Stimulated activated naive CD4-positive, alpha-beta T cell (primary cell): ENCODE results near the gene FAM237B.
"Not testable (repeated sequence)": the region's sequence is repeated elsewhere in the genome, so short reads cannot be mapped to it uniquely, and the experiment has no call there.

Source experiments
- DNase-seq, 6 experiments: peaks; one replicate each; lab custom pipeline; 2025; lab: John Stamatoyannopoulos, UW

FAM237B gene

GRCh38 chr7:90320801-90321494, at the start of gene FAM237B:
Gene FAM237B (minus strand): TSS chr7:90321304. CDS start chr7:90319748, 1,556 bp downstream.
- DNase-seq, result no peak

- no peak for DNase-seq
Observed at GRCh38 chr7:90351987-90352386, 30.9 kb upstream of the FAM237B start.

DNA sequence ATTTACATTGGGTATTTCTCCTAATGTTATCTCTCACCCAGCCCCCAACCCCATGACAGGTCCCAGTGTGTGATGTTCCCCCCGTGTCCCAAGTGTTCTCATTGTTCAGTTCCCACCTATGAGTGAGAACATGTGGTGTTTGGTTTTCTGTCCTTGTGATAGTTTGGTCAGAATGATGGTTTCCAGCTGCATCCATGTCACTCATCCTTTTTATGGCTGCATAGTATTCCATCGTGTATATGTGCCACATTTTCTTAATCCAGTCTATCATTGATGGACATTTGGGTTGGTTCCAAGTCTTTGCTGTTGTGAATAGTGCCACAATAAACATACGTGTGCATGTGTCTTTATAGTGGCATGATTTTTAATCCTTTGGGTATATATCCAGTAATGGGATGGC, 28.9 kb upstream of the FAM237B start:
- DNase-seq, result not testable (repeated sequence)

DNA sequence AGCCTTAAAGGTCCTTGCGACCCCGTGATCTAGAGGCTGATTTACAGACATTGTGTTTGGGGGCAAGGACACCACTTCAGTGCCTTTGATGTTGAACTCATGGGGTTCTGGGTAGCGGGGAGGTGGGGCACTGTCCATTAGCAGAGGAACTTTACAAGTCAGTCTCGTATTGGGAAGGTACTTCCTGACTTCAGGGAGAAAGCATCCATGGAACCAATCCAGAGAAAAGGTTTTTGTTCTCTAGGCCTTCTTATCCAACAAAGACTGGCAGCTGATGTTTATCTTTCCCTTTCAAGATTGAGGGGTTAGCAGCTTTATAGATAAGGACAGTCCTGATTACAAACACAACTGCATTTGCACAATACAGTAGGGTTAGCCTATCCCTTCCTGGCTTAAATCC, 28.2 kb upstream of the FAM237B start:
- DNase-seq, result no peak

GRCh38 chr7:90347759-90348158, 26.7 kb upstream of the FAM237B start:
- DNase-seq, result no peak

DNA sequence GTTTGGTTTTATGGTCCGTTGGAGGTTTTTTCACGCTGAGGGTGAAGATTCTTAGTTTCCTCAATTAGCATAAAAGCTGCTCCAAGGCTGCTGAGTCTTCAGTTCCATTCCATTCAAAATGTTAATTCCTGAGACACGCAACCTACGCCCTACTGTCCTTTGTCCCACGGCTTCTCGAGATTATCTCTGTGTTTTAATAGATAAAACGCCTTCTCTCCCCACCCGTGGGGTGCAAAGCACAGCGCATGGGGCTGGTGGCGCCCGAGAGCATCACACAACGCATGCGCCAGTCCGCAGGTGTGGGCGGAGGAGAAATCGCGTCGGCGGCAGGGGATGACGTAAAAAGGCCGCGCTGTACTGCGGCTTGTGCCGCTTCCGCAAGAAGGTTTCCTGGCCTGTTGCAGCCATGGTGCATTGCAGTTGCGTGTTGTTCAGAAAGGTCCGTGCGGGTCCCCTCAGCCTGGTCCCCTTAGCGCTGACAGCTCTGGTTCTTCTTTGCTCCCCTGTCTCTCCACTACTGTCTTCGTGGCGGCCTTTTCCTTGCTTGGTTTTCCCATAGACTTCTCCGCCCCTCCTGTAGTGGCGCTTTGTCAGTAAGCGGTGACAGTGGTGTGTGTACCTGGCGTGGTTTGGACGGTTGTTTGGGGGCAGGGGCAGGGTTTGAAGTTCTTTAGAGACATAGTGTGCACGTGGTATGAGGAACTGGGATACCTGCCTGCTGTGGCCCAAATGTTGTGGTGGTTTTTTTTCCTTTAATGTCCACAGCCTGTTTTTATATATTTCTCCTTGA, 25.4 kb upstream of the FAM237B start, which contains the start of gene GTPBP10:
Gene GTPBP10 (plus strand): TSS at position 381 of the 790 bp plus-strand sequence. CDS start 26 bp downstream, at position 407.
- peak; percentile 87 to 95 (median 92) for DNase-seq

DNA sequence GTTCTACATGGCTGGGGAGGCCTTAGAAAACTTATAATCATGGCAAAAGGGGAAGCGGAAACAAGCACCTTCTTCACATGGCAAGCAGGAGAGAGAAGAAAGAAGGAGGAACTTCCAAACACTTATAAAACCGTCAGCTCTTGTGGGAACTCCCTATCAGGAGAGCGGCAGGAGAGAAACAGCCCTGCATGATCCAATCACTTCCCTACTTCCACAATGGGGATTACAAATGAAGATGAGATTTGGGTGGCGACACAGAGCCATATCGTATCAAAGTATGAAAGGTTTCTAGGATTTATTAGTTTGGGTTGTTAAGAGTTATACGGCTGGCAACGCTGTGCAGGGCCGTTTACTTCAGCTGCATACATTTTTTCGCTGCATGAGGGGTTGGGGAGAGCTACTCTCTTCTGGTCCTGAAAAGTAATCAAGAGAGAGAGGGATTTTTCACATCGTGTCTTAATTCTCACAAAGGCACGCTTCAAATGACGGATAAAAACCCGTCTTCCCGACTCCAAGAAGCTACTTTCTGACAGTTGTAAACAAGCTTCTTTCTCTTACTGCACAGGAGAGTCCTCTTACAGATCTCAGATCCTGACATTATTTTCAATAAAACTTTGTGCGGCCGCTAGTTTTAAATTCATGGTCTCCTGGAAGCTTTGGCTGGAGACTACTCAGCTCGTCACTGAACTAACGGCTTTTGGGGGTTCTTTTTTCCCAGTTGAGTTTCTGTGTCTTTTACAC, 24.7 kb upstream of the FAM237B start:
- no peak for DNase-seq

- DNase-seq, result no peak
Observed at GRCh38 chr7:90345016-90345415, 23.9 kb upstream of the FAM237B start.

DNA sequence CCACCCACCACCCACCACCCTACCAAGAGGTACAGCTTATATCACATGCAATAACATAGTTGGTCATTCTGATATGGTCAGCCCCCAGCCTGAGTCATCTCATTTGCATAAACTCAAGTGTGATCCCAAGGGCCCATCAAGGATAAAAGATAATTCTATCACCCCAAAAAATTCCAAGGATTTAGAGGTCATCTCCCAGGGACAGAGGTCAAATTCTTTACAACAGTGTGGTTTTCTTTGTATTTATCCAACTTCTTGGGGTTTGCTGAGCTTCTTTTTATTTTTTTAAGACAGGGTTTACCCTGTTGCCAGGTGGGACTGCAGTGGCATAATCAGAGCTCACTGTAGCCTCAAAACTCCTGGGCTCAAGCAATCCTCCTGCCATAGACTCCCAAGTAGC, 16.0 kb upstream of the FAM237B start:
- DNase-seq, result no peak

- DNase-seq, result not testable (repeated sequence)
Observed at GRCh38 chr7:90334926-90335325, 13.8 kb upstream of the FAM237B start.

DNA sequence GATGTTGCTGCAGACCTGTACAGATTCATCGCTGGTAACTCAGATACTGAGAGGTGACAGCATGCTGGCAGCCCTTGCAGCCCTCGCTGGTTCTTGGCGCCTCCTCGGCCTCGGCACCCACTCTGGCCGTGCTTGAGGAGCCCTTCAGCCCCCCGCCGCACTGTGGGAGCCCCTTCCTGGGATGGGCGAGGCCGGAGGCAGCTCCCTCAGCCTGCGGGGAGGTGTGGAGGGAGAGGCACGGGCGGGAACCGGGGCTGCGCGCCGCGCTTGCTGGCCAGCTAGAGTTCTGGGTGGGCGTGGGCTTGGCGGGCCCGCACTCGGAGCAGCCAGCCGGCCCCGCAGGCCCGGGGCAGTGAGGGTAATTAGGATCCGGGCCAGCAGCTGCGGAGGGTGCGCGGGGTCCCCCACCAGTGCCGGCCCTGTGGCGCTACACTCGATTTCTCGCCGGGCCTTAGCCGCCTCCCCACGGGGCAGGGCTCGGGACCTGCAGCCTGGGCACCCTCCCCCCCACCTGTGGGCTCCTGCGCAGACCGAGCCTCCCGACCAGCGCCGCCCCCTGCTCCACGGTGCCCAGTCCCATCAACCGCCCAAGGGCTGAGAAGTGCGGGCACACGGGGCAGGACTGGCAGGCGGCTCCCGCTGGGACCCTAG, 13.2 kb upstream of the FAM237B start:
- no peak for DNase-seq

DNA sequence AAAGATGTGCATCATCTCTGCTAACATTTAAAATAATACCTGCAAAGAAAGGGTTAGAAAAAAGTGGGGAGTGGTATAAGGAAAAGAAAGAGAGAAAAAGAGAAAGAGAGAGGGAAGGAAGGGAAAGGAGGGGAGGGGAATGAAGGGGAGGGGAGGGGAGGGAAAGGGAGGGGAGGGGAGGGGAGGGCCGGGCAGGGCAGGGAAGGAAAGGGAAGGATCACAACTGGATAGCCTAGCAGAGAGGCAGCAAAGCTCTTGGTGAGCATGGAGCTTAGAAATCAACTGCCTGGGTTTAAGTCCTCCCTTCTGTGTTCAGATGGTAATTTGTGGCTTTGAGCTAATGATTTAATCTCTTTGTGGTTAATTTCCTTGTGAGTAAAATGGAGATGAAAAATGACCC, 5.4 kb upstream of the FAM237B start:
- DNase-seq, result no peak

- DNase-seq, result no peak
Observed at GRCh38 chr7:90322837-90323236, 1.7 kb upstream of the FAM237B start.

GRCh38 chr7:90320418-90320800, 695 bp downstream of the FAM237B start:
- no peak for DNase-seq

- no peak for DNase-seq
Observed at GRCh38 chr7:90320014-90320413, 1.1 kb downstream of the FAM237B start.

DNA sequence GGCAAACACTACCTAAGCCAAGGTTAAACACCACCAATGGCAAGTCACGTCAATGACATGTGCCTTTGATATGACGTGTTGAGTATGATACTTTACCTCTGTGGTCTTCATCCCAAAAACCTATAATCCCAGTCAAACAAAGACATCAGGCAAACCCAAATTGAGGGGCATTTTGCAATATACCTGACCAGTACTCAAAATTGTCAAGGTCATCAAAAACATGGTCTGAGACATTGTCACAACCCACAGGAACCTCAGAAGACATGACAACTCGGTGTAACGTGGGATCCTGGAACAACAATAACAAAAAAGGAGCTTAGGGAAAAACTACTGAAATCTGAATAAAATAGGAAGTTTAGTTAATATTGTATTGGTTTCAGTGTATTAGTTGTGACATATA, 7.2 kb downstream of the FAM237B start:
- DNase-seq, result no peak

DNA sequence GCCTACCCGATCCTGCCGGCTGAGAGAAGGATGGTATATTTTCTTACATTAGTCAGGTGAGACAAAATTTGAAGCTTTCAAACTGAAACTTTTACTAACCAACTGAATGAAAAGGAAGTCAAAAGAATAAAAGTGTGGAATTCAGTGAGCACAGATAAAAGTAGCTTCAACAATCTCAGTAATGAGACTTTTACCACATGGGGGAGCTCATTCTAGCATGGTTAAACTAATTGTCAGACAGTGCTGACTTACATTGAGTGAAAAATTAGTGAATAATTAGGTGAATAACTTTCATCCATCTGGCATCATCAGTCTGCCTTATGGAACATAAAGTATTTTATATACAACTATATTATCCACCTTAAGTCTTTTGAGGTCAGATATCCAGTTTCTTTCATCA, 8.4 kb downstream of the FAM237B start:
- no peak for DNase-seq

DNA sequence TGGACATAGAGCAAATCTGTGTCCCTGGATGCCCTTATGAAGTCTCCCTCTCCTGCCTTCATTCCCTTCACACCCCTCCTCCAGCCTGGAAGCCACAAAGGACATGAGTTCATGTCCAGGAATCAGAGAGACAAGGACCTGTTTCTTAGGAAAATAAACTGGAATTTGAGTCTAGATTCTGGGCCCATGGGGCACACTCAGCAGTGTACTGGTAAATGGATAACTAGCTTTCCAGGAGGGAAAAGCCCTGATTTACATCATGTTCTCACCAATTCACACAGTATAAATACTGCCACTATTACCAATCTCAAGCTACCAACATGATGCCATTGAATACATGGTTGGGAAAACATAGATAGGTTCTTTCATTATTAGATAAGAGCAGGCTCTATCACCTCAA, 9.9 kb downstream of the FAM237B start:
- no peak for DNase-seq

GRCh38 chr7:90309872-90310271, 11.2 kb downstream of the FAM237B start:
- no peak for DNase-seq

DNA sequence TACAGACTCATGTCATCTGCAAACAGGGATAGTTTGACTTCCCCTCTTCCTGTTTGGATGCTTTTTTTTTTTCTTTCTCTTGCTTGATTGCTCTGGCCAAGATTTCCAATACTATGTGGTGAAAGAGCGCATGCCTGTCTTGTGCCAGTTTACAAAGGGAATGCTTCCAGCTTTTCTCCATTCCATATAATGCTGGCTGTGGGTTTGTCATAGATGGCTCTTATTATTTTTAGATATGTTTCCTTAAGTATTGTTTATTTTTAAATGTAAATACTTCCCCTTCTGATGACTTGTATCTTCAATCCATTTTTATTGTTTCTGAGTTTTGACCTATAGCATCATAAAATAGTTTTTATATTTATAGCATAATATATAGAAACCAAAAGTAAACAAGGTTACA, 17.9 kb downstream of the FAM237B start:
- DNase-seq, result no peak

GRCh38 chr7:90298145-90299038, 22.7 kb downstream of the FAM237B start:
- no peak for DNase-seq
